ENCODE measurements around the gene HOXA4.

HOXA4 gene

GRCh38 chr7:27167916-27168264, 37.3 kb upstream of the HOXA4 start:
- H3K4me3 ChIP-seq (ENCODE audit: insufficient read depth, low read length, poor library complexity, severe bottlenecking), result no peak overlapping the region
- H3F3A ChIP-seq (ENCODE audit: insufficient read depth), result peaks cover 2% of the 10 kb centered on the region; the same call in 1 of the 2 replicates
- no peaks in the 10 kb centered on the region for H3K79me2 ChIP-seq (ENCODE audit: insufficient read depth, low read length)
- no peaks in the 10 kb centered on the region for H4K20me1 ChIP-seq (ENCODE audit: low read depth, low read length)
- TF ChIP-seq EZH2phosphoT487 (conservative IDR thresholded peaks at IDR 0.05; ENCODE audit: low read length), result no peak
- no peak for TF ChIP-seq CTCF (IDR thresholded peaks at IDR 0.05; ENCODE audit: insufficient read depth, low read length, poor library complexity, severe bottlenecking)
- no peak overlapping the region for H3K9ac ChIP-seq (ENCODE audit: low read length)
- no peak overlapping the region for H2AFZ ChIP-seq (ENCODE audit: low read depth, low read length, severe bottlenecking)
- no peak overlapping the region for H3K4me2 ChIP-seq (ENCODE audit: low read depth, low read length, poor library complexity, severe bottlenecking)
- H3K36me3 ChIP-seq (ENCODE audit: low read length), result no peaks in the 10 kb centered on the region
- no peak overlapping the region for H3K27ac ChIP-seq (ENCODE audit: low read depth, low read length)
- H3K9me2 ChIP-seq (replicated peaks; ENCODE audit: insufficient read depth, low read length), result no peaks in the 10 kb centered on the region
- H3K9me3 ChIP-seq (ENCODE audit: insufficient read depth, low read length), result no peaks in the 10 kb centered on the region
- no peaks in the 10 kb centered on the region for H3K27me3 ChIP-seq (ENCODE audit: low read length)

GRCh38 chr7:27166531-27167505, 36.3 kb upstream of the HOXA4 start:
- no peak for TF ChIP-seq CTCF (IDR thresholded peaks at IDR 0.05; ENCODE audit: insufficient read depth, low read length, poor library complexity, severe bottlenecking)
- TF ChIP-seq EZH2phosphoT487 (conservative IDR thresholded peaks at IDR 0.05; ENCODE audit: low read length), result no peak
- Histone ChIP-seq H3K9me2 (replicated peaks; ENCODE audit: insufficient read depth, low read length) (no peaks in the 10 kb centered on the region), H3F3A (ENCODE audit: insufficient read depth) (peaks cover 6% of the 10 kb centered on the region; the same call in 1 of the 2 replicates), H3K36me3 (ENCODE audit: low read length) (no peaks in the 10 kb centered on the region), H3K4me2 (ENCODE audit: low read depth, low read length, poor library complexity, severe bottlenecking) (no peak overlapping the region), H4K20me1 (ENCODE audit: low read depth, low read length) (no peaks in the 10 kb centered on the region), H3K4me3 (ENCODE audit: insufficient read depth, low read length, poor library complexity, severe bottlenecking) (no peak overlapping the region), H3K79me2 (ENCODE audit: insufficient read depth, low read length) (no peaks in the 10 kb centered on the region), H3K27me3 (ENCODE audit: low read length) (no peaks in the 10 kb centered on the region), H3K9me3 (ENCODE audit: insufficient read depth, low read length) (no peaks in the 10 kb centered on the region), H3K27ac (ENCODE audit: low read depth, low read length) (no peak overlapping the region), H3K9ac (ENCODE audit: low read length) (no peak overlapping the region), H2AFZ (ENCODE audit: low read depth, low read length, severe bottlenecking) (no peak overlapping the region)

GRCh38 chr7:27165996-27166530, 35.5 kb upstream of the HOXA4 start:
- Histone ChIP-seq H3K4me2 (ENCODE audit: low read depth, low read length, poor library complexity, severe bottlenecking) (no peak overlapping the region), H3K27ac (ENCODE audit: low read depth, low read length) (no peak overlapping the region), H3K9me3 (ENCODE audit: insufficient read depth, low read length) (no peaks in the 10 kb centered on the region), H3K36me3 (ENCODE audit: low read length) (no peaks in the 10 kb centered on the region), H2AFZ (ENCODE audit: low read depth, low read length, severe bottlenecking) (no peak overlapping the region), H3K9ac (ENCODE audit: low read length) (no peak overlapping the region), H3K9me2 (replicated peaks; ENCODE audit: insufficient read depth, low read length) (no peaks in the 10 kb centered on the region), H3F3A (ENCODE audit: insufficient read depth) (peaks cover 6% of the 10 kb centered on the region; the same call in 1 of the 2 replicates), H3K4me3 (ENCODE audit: insufficient read depth, low read length, poor library complexity, severe bottlenecking) (no peak overlapping the region), H3K79me2 (ENCODE audit: insufficient read depth, low read length) (no peaks in the 10 kb centered on the region), H4K20me1 (ENCODE audit: low read depth, low read length) (no peaks in the 10 kb centered on the region), H3K27me3 (ENCODE audit: low read length) (no peaks in the 10 kb centered on the region)
- TF ChIP-seq EZH2phosphoT487 (conservative IDR thresholded peaks at IDR 0.05; ENCODE audit: low read length) (no peak), CTCF (IDR thresholded peaks at IDR 0.05; ENCODE audit: insufficient read depth, low read length, poor library complexity, severe bottlenecking) (no peak)

Measured in SU-DHL-6 (cell line).